ENCODE measurements around the gene IL31.

The IL31 gene

DNA sequence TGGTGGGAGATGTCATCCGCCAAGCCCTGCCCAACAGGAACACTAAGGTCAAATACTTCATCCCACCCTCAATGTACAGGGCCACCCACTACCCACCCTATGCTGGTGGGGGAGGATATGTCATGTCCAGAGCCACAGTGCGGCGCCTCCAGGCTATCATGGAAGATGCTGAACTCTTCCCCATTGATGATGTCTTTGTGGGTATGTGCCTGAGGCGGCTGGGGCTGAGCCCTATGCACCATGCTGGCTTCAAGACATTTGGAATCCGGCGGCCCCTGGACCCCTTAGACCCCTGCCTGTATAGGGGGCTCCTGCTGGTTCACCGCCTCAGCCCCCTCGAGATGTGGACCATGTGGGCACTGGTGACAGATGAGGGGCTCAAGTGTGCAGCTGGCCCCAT is 33.0 kb upstream of the IL31 start:
- intact Hi-C loops (cut with DNase I; ENCODE audit: low total_unique reads) = no loop called here
- peaks cover 43 to 57% (median 47%) of the 10 kb centered on the region in 3 donors for H3K36me3 ChIP-seq

DNA sequence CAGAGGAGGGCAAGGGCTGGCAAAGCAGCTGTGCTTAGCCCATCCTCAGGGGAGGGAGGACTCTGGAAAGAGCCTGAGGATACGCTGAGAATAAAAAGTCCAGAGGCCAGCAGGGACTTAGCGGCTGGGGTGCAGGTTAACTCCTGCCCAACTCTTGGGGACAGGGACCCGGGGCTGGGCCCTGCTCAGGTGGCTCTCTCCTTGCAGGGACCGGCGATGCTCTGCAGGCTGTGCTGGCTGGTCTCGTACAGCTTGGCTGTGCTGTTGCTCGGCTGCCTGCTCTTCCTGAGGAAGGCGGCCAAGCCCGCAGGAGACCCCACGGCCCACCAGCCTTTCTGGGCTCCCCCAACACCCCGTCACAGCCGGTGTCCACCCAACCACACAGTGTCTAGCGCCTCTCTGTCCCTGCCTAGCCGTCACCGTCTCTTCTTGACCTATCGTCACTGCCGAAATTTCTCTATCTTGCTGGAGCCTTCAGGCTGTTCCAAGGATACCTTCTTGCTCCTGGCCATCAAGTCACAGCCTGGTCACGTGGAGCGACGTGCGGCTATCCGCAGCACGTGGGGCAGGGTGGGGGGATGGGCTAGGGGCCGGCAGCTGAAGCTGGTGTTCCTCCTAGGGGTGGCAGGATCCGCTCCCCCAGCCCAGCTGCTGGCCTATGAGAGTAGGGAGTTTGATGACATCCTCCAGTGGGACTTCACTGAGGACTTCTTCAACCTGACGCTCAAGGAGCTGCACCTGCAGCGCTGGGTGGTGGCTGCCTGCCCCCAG is 32.3 kb upstream of the IL31 start:
- TF ChIP-seq, protein P1, sequence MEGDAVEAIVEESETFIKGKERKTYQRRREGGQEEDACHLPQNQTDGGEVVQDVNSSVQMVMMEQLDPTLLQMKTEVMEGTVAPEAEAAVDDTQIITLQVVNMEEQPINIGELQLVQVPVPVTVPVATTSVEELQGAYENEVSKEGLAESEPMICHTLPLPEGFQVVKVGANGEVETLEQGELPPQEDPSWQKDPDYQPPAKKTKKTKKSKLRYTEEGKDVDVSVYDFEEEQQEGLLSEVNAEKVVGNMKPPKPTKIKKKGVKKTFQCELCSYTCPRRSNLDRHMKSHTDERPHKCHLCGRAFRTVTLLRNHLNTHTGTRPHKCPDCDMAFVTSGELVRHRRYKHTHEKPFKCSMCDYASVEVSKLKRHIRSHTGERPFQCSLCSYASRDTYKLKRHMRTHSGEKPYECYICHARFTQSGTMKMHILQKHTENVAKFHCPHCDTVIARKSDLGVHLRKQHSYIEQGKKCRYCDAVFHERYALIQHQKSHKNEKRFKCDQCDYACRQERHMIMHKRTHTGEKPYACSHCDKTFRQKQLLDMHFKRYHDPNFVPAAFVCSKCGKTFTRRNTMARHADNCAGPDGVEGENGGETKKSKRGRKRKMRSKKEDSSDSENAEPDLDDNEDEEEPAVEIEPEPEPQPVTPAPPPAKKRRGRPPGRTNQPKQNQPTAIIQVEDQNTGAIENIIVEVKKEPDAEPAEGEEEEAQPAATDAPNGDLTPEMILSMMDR (IDR thresholded peaks at IDR 0.05) = no peak
- Histone ChIP-seq H3K27me3 (peaks cover 2 to 42% of the 10 kb centered on the region in 2 donors), H3K27ac (no peak overlapping the region), H3K4me1 (peaks cover 0 to 27% (median 20%) of the 10 kb centered on the region in 4 donors), H3K4me3 (no peak overlapping the region), H3K9me3 (no peaks in the 10 kb centered on the region), H3K36me3 (peaks cover 36 to 50% (median 40%) of the 10 kb centered on the region in 3 donors)
- peak in 1 of 2 donors; percentile 64 for DNase-seq
- intact Hi-C loops (cut with DNase I; ENCODE audit: low total_unique reads) = no loop called here

More for the DNA sequence above, 33.0 kb upstream of the IL31 start:
- Histone ChIP-seq H3K4me3 (no peak overlapping the region), H3K27ac (no peak overlapping the region), H3K4me1 (peaks cover 0 to 27% (median 20%) of the 10 kb centered on the region in 4 donors), H3K27me3 (peaks cover 2 to 35% of the 10 kb centered on the region in 2 donors), H3K9me3 (no peaks in the 10 kb centered on the region)
- TF ChIP-seq, protein P1 (IDR thresholded peaks at IDR 0.05) = no peak
- DNase-seq = peak in 1 of 2 donors; percentile 55

DNA sequence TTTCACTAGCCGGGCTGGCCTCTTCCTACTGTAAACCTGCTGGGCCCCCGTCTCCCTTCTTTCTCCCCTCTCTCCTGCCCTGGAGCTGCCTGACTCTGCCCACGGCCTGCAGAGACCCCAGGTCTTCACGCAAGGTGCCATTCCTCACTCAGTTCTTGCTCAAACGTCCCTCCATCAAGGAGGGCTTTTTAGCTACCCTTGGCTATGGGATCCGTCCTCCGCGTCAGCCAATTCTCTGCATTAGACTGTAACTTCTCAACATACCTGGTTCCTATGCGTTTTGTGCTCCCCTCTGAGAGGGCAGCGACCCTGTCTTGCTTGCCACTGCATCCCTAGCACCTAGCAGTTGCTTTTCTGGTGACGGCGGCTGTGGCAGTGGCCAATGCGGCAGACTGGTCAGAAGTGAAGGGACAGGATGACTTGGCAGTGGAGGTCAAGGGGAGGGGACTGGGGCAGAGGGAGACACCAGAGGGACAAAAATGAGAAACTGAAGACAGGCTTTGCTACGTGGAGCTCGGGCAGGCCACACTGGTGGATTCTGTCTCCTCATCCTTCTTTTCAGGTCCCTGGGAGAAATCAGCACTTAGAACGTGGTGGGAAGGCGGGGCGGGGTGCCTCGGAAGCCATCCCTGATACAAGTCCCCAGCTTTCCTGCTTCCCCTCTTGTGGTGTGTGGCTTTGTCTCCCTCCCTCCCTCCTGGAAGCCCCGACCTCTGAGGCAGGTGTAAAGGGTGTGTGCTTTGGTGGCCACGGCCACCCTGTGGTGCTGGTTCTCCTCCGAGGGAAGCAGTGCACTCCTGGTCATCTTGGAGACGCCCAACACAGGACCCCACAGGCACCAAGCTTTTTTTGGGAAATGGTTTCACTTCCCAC is 31.3 kb upstream of the IL31 start:
- no peak overlapping the region for H3K4me3 ChIP-seq
- peaks cover 2 to 52% of the 10 kb centered on the region in 2 donors for H3K27me3 ChIP-seq
- TF ChIP-seq, protein P1 (IDR thresholded peaks at IDR 0.05) = no peak
- no peak overlapping the region for H3K27ac ChIP-seq
- intact Hi-C loops (cut with DNase I; ENCODE audit: low total_unique reads) = no loop called here
- peak in 1 of 2 donors; percentile 51 for DNase-seq
- H3K4me1 ChIP-seq = peaks cover 0 to 27% (median 20%) of the 10 kb centered on the region in 4 donors
- peaks cover 26 to 40% (median 31%) of the 10 kb centered on the region in 3 donors for H3K36me3 ChIP-seq
- no peaks in the 10 kb centered on the region for H3K9me3 ChIP-seq

DNA sequence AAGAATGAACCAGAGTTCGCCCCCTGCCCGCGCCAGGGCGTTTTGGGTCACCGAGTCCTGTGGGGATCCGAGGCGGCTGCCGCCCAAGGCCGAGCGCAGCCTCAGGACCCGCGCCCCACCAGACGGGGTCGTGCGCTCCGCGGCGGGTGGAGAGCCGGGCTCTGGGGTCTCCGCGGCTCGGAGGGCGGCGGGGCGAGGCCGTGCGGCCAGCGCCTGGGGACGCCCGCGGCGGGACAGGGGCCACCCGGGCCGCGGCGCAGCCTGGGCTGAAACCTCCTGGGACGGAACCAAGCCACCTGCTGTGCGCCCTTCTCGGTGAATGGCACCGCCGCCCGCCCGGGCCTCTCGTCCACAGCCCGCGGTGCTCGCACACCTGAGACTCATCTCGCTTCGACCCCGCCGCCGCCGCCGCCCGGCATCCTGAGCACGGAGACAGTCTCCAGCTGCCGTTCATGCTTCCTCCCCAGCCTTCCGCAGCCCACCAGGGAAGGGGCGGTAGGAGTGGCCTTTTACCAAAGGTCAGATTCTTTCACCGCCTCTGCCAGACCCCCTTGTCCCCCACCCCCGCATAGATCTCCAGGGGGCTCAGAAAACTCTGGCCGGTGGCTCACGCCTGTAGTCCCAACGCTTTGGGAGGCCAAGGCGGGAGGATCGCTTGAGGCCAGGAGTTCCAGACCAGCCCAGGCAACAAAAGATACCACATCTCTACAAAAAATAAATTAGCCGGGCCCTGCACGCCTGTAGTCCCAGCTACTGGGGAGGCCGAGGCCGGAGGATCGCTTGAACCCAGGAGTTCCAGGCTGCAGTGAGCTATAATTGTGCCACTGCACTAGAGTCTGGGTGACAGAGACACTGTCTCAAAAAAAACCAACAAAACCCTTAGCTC is 30.4 kb upstream of the IL31 start:
- peak overlapping the region; percentile 46 to 53 for H3K4me3 ChIP-seq
- H3K36me3 ChIP-seq = peaks cover 18 to 31% (median 22%) of the 10 kb centered on the region in 3 donors
- intact Hi-C loops (cut with DNase I; ENCODE audit: low total_unique reads) = no loop called here
- H3K27me3 ChIP-seq = peaks cover 2 to 61% of the 10 kb centered on the region in 2 donors
- H3K27ac ChIP-seq = no peak overlapping the region
- no peaks in the 10 kb centered on the region for H3K9me3 ChIP-seq
- H3K4me1 ChIP-seq = peaks cover 0 to 27% (median 20%) of the 10 kb centered on the region in 4 donors
- peak in 1 of 2 donors; percentile 57 for DNase-seq
- TF ChIP-seq, protein P1 (IDR thresholded peaks at IDR 0.05) = no peak
